ENCODE data around the gene CPT1B.

The CPT1B gene

GRCh38 chr22:50584106-50585096 is 6.2 kb upstream of the CPT1B start:
- DNase-seq, result no peak

GRCh38 chr22:50583294-50583861 is 5.2 kb upstream of the CPT1B start:
- no peak for DNase-seq

GRCh38 chr22:50582493-50583293 is 4.5 kb upstream of the CPT1B start, which contains the start of gene CHKB:
Gene CHKB (minus strand): TSS chr22:50582849. CDS start chr22:50582781, 68 bp downstream.
- DNase-seq, result peak; percentile 99

GRCh38 chr22:50581950-50582492 is 3.8 kb upstream of the CPT1B start:
- DNase-seq, result no peak

GRCh38 chr22:50581031-50581949 is 3.1 kb upstream of the CPT1B start:
- DNase-seq, result no peak

- no peak for DNase-seq
Observed at GRCh38 chr22:50579752-50580151, 1.5 kb upstream of the CPT1B start.

- peak; percentile 10 for DNase-seq
Observed at GRCh38 chr22:50578776-50579310, 616 bp upstream of the CPT1B start.

GRCh38 chr22:50577697-50577986 is 585 bp downstream of the CPT1B start:
- no peak for DNase-seq

GRCh38 chr22:50576806-50577696 is 1.2 kb downstream of the CPT1B start:
- DNase-seq, result no peak

- no peak for DNase-seq
Observed at GRCh38 chr22:50576070-50576469, 2.2 kb downstream of the CPT1B start.

- no peak for DNase-seq
Observed at GRCh38 chr22:50575426-50575941, 2.7 kb downstream of the CPT1B start.

GRCh38 chr22:50574383-50574755 is 3.9 kb downstream of the CPT1B start:
- DNase-seq, result no peak

GRCh38 chr22:50573491-50574382 is 4.5 kb downstream of the CPT1B start:
- no peak for DNase-seq

GRCh38 chr22:50572965-50573364 is 5.3 kb downstream of the CPT1B start:
- DNase-seq, result no peak

- DNase-seq, result no peak
Observed at GRCh38 chr22:50571264-50572175, 6.7 kb downstream of the CPT1B start.

GRCh38 chr22:50570861-50571260 is 7.4 kb downstream of the CPT1B start:
- DNase-seq, result no peak

- DNase-seq, result no peak
Observed at GRCh38 chr22:50569896-50570535, 8.2 kb downstream of the CPT1B start.

GRCh38 chr22:50569041-50569459 is 9.2 kb downstream of the CPT1B start:
- DNase-seq, result no peak

Data from midbrain (tissue), 1 donor.